Measurements from ENCODE around the gene LYPD8.

Gene LYPD8

DNA sequence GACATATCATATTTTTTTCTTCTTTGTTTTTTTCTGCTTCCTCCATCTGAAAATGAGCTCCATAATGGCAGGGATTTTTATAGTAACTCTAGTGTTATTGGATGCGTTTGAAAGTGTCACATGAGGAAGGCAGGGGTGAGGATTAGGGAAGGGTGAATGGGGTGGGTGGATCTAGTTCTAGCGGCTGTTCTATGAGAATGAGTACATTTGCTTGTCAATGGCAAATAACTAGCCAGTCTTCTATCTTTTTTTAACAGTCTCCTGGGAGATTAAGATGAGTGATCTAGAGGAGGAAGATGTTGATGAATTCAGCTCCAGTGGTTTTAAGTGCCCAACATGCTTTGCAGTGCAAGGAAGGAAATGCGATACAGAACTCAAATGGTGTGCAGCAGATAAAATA, 58.8 kb downstream of the LYPD8 start:
- no peak for DNase-seq

DNA sequence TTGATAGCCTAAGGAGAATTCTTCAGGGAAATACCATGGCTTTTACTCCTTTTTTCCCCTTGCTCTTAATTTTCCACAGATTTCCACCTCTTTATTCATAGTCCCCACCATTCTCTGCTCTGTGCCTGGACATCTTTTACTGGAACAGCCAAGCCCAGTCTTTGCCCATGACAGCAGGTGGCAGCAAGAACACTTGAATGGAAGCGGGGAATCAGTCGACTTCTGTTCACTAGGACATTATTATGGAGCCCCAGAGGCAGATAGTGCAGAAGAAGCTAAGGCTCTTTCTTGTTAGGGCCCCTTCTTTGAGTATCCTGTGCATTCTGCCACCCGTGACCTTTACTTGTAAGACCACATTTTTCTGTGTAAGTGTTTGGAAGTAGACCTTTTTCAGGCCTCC, 59.3 kb downstream of the LYPD8 start:
- DNase-seq: peak; percentile 32

DNA sequence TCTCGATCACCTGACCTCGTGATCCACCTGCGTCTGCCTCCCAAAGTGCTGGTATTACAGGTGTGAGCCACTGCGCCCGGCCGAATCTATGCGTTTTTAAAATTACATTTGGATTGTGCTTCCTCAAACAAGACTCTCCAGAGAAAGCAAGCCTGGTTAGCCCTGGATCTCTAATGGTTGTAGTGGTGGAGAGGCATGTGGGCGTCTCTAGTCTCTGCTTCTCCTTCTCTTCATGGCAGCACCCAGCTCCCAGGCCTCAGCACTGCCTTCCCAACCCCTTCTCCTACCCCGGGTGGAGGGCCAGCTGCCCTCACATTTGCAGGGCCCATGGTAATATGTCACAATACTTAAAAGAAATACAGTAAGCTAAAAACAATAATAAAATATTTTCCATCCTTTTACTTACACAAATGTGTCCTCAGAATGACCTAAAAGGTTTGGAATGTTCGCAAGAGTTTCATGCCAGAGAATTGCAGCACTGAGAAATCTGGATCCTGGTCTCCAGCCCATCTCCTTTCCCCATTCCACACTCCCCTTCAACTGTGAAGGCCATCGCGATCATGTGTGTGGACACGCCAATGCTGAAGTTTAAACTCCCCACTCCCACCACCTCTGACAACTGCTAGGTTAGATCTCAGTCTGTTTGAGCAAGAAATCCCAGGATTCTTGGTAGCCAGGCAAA, 60.0 kb downstream of the LYPD8 start:
- no peak for DNase-seq

DNA sequence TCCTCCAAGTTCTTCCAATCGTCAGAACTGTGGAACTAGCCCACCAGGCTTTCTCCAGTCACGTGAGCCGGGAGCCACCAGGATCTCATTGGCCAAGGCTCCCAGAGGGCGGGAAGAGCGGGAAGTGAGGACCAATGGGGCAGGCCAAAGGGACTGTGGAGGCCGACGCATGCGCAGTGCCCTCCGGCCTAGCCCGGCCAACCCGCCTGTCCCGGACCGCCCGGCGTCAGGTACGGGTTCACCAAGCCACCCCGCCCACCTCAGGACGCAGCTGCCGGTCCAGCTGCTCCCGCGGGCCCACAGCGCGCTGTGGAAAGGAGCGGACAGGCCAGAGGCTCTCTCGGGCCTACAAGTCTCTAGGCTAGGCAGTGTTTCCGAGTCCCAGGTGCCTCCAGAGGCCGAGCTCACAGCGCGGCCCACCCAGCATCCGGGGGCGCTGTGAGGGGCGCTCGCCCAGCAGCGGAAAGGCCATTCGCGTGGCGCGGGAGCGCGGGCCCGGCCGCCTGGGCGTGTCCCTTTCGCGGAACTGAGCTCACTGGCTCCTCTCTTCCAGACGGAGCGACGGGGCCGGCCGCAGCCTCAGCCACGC, 63.9 kb downstream of the LYPD8 start:
- no peak for DNase-seq

All from NCI-H2171 treated with DMSO at 0.1 percent for 48 hours (cell line).